PC-3 (cell line): Measurements from ENCODE around the gene SLC5A5.

Experiments used
- EZH2 ChIP-seq: fragments of 300-600 bp; sonication (generic); IDR thresholded peaks from one replicate; pipeline ENCODE4 v1.6.1; 2017; ENCODE audit warnings: antibody characterized with exemption, mild to moderate bottlenecking, low read length; ENCODE audit not compliant: unreplicated experiment
- TF ChIP-seq, protein P1 (sequence below): fragments of 300-600 bp; sonication (generic); conservative IDR thresholded peaks from 2 replicates; pipeline ENCODE4 v1.5.1; 2017; ENCODE audit warnings: antibody characterized with exemption, low read depth, mild to moderate bottlenecking, low read length

DNA sequence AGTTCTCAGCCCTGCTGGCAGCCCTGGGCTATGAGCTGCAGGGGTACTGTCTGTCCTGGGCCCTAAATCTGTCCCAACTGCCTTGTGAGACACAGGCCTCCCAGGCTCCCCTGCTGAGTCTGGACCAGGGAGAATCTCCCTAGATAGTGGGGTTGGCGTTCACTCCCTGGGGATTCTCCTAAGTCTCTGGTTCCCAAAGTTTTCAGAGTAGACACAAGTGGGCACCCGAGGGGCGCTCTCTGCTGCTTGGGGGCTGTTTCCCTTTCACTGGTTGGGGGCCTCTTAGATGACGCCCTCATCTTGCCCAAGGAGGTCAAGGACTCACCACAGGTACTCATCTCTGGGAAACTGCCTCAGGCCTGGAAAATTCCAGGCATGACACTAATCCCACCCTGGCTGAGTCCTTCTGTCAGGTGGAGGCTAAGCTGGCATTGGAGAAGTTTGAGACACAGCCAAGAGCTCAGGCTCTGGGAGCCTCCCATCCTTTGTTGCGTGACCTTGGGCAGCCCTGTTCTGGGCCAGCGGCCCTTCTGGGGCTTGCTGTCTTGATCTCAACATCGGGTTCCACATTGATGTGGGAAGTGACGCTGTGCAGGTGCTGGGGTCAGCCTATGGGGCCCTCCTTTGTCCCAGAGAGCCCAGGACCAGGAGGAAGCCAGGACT, 8.1 kb upstream of the SLC5A5 start:
- TF ChIP-seq, protein P1, sequence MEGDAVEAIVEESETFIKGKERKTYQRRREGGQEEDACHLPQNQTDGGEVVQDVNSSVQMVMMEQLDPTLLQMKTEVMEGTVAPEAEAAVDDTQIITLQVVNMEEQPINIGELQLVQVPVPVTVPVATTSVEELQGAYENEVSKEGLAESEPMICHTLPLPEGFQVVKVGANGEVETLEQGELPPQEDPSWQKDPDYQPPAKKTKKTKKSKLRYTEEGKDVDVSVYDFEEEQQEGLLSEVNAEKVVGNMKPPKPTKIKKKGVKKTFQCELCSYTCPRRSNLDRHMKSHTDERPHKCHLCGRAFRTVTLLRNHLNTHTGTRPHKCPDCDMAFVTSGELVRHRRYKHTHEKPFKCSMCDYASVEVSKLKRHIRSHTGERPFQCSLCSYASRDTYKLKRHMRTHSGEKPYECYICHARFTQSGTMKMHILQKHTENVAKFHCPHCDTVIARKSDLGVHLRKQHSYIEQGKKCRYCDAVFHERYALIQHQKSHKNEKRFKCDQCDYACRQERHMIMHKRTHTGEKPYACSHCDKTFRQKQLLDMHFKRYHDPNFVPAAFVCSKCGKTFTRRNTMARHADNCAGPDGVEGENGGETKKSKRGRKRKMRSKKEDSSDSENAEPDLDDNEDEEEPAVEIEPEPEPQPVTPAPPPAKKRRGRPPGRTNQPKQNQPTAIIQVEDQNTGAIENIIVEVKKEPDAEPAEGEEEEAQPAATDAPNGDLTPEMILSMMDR = no peak
- TF ChIP-seq EZH2 = no peak
